HepG2 (cell line): ENCODE data around the gene FAT1. TPM values are rescaled to one million over a fixed set of nuclear protein-coding genes. Genes with fewer than 3 reads are reported as not detected.

Experiments
- ATAD3A ChIP-seq: sonication (generic); formaldehyde crosslinking; IDR thresholded peaks from 2 replicates; pipeline ENCODE4 v1.4.0; 2020; ENCODE audit warnings: missing genetic modification reagents
- ATF4 ChIP-seq, 2 experiments: fragments of 450-650 bp in 1 of 2; sonication (generic) in 1 of 2; formaldehyde crosslinking; IDR thresholded peaks; 2 replicates each; pipeline versions ENCODE4 v1.5.0 to v1.8.0; 2020 to 2022; ENCODE audit warnings: mild to moderate bottlenecking in 1 of 2, missing genetic modification reagents in 1 of 2
- CHCHD3 ChIP-seq: sonication (generic); formaldehyde crosslinking; IDR thresholded peaks from 2 replicates; pipeline ENCODE4 v1.8.0; 2022; ENCODE audit warnings: mild to moderate bottlenecking, missing genetic modification reagents, moderate library complexity
- FOXK2 ChIP-seq: fragments of 450-650 bp; IDR thresholded peaks from 2 replicates; pipeline ENCODE4 v1.6.1; 2016
- HNRNPL ChIP-seq: fragments of 200-400 bp; formaldehyde crosslinking; IDR thresholded peaks from 2 replicates; pipeline ENCODE4 v1.6.1; 2017; ENCODE audit warnings: mild to moderate bottlenecking, low read depth, low read length
- MEIS1 ChIP-seq: sonication (generic); formaldehyde crosslinking; IDR thresholded peaks from 2 replicates; pipeline ENCODE4 v1.9.0; 2021; ENCODE audit warnings: mild to moderate bottlenecking, missing genetic modification reagents, moderate library complexity, borderline replicate concordance
- SP140L ChIP-seq: sonication (generic); formaldehyde crosslinking; IDR thresholded peaks from 2 replicates; pipeline ENCODE4 v1.4.0; 2020; ENCODE audit warnings: missing genetic modification reagents, borderline replicate concordance
- SP5 ChIP-seq: IDR thresholded peaks from 2 replicates; pipeline ENCODE4 v1.6.1; 2016; ENCODE audit warnings: low read depth, borderline replicate concordance
- UBTF ChIP-seq: sonication (generic); formaldehyde crosslinking; IDR thresholded peaks from 2 replicates; pipeline ENCODE4 v1.4.0; 2020; ENCODE audit warnings: mild to moderate bottlenecking, missing genetic modification reagents
- ZNF121 ChIP-seq: sonication (generic); formaldehyde crosslinking; IDR thresholded peaks from 2 replicates; pipeline ENCODE4 v1.5.0; 2020; ENCODE audit warnings: mild to moderate bottlenecking, missing genetic modification reagents
- ZNF318 ChIP-seq: sonication (generic); formaldehyde crosslinking; IDR thresholded peaks from 2 replicates; pipeline ENCODE4 v1.4.0; 2020; ENCODE audit warnings: mild to moderate bottlenecking, missing genetic modification reagents
- ZNF329 ChIP-seq: sonication (generic); formaldehyde crosslinking; IDR thresholded peaks from 2 replicates; pipeline ENCODE4 v1.9.0; 2021; ENCODE audit warnings: low read depth, mild to moderate bottlenecking, missing genetic modification reagents
- ZNF331 ChIP-seq: sonication (generic); formaldehyde crosslinking; IDR thresholded peaks from 2 replicates; pipeline ENCODE4 v1.4.0; 2020; ENCODE audit warnings: missing genetic modification reagents
- ZNF446 ChIP-seq: sonication (generic); formaldehyde crosslinking; IDR thresholded peaks from 2 replicates; pipeline ENCODE4 v1.5.0; 2020; ENCODE audit warnings: mild to moderate bottlenecking, missing genetic modification reagents
- ZNF549 ChIP-seq: sonication (generic); formaldehyde crosslinking; IDR thresholded peaks from 2 replicates; pipeline ENCODE4 v1.5.0; 2020; ENCODE audit warnings: missing genetic modification reagents
- ZNF557 ChIP-seq: sonication (generic); formaldehyde crosslinking; IDR thresholded peaks from 2 replicates; pipeline ENCODE4 v1.4.0; 2020; ENCODE audit warnings: missing genetic modification reagents
- ZNF772 ChIP-seq: sonication (generic); formaldehyde crosslinking; IDR thresholded peaks from 2 replicates; pipeline ENCODE4 v1.5.0; 2020; ENCODE audit warnings: mild to moderate bottlenecking, missing genetic modification reagents
- ZNF775 ChIP-seq: sonication (generic); formaldehyde crosslinking; IDR thresholded peaks from 2 replicates; pipeline ENCODE4 v1.4.0; 2020; ENCODE audit warnings: missing genetic modification reagents, mild to moderate bottlenecking, moderate library complexity, borderline replicate concordance
- ZNF878 ChIP-seq: sonication (generic); formaldehyde crosslinking; IDR thresholded peaks from 2 replicates; pipeline ENCODE4 v1.8.1; 2023; ENCODE audit warnings: mild to moderate bottlenecking, missing genetic modification reagents, moderate library complexity
- polyA plus RNA-seq, 8 experiments: library from polyadenylated mRNA; depleted of rRNA in 3 of 8; stranded (reverse) in 7 of 8; unstranded in 1 of 8; fragments of >200 nt; fragmentation: Illumina TruSeq in 4 of 8; extraction: Trizol in 4 of 8; gene quantifications; 2 replicates each; pipeline versions ENCODE4 v1.2.1 to v1.2.3, GENCODE V29; 2011 to 2016; ENCODE audit warnings: low read depth in 4 of 8, missing spikeins in 1 of 8, mixed read lengths in 1 of 8; ENCODE audit not compliant: insufficient read depth in 1 of 8
- total RNA-seq, 5 experiments: library from RNA; depleted of rRNA; stranded (reverse); fragments of >200 nt; fragmentation: Illumina TruSeq; extraction: Trizol; gene quantifications; 2 replicates each; pipeline ENCODE4 v1.2.3, GENCODE V29; 2016; ENCODE audit warnings: low read depth in 1 of 5

FAT1 gene
- total and polyA plus RNA-seq, 2 of the 13 experiments (the other 11 are each of a cell fraction or from before 2014, with no cell fraction given) = 185 to 216 TPM

- 0 out of 2 replicates have a peak, but pooled peaks have one; percentile 17 for TF ChIP-seq ZNF318
- TF ChIP-seq ZNF557 (CRISPR knock-in tag) = no peak
- peak; percentile 23; the same call in 1 of the 2 replicates for TF ChIP-seq ZNF775 (CRISPR knock-in tag)
- TF ChIP-seq MEIS1 = peak; percentile 70; the same call in 1 of the 2 replicates
- no peak for TF ChIP-seq ZNF446 (CRISPR knock-in tag)
- no peak for TF ChIP-seq ATAD3A (CRISPR knock-in tag)
- peak; percentile 55; the same call in 1 of the 2 replicates for TF ChIP-seq HNRNPL
- TF ChIP-seq ZNF878 = peak; percentile 49; the same call in 1 of the 2 replicates
- peak; percentile 93; the same call in 1 of the 2 replicates for TF ChIP-seq ZNF772 (CRISPR knock-in tag)
- TF ChIP-seq ZNF329 (CRISPR knock-in tag) = peak; percentile 74; the same call in 1 of the 2 replicates
- no peak for TF ChIP-seq SP140L (CRISPR knock-in tag)
- TF ChIP-seq SP5 (CRISPR knock-in tag) = peak; percentile 63
- TF ChIP-seq UBTF (CRISPR knock-in tag) = peak; percentile 59
- TF ChIP-seq FOXK2 = no peak
- TF ChIP-seq ZNF549 (CRISPR knock-in tag) = no peak
- TF ChIP-seq ZNF331 (CRISPR knock-in tag) = peak; percentile 65
- no peak for TF ChIP-seq ZNF121 (CRISPR knock-in tag)
- TF ChIP-seq ATF4 (CRISPR knock-in tag; IDR thresholded peaks at IDR 0.05) = peak in 1 of 2 experiments; percentile 43; a peak in 1 of 4 replicates
- TF ChIP-seq CHCHD3 (CRISPR knock-in tag) = no peak
Measured at GRCh38 chr4:186726426-186727168, 2.9 kb upstream of the FAT1 start (continued).
